Stimulated activated CD4-positive, alpha-beta T cell treated with anti-CD3 and anti-CD28 coated beads, Interleukin-1b, Interleukin-23, amount 100 ng/mL, for 48 hours (primary cell): ENCODE data around the gene RENBP.

Source experiments
- DNase-seq: peaks from one replicate; pipeline ENCODE4 v3.0.0-alpha.2; 2020

RENBP gene

GRCh38 chrX:153970357-153971123, 26.1 kb upstream of the RENBP start:
- DNase-seq = no peak

- DNase-seq = no peak
These were observed 25.5 kb upstream of the RENBP start for GRCh38 chrX:153969904-153970356.

GRCh38 chrX:153969125-153969903, 24.9 kb upstream of the RENBP start:
- DNase-seq = no peak

- no peak for DNase-seq
These were observed 24.3 kb upstream of the RENBP start for GRCh38 chrX:153968754-153969124.

GRCh38 chrX:153968255-153968654, 23.8 kb upstream of the RENBP start:
- no peak for DNase-seq

- no peak for DNase-seq
These were observed 23.2 kb upstream of the RENBP start for GRCh38 chrX:153967536-153968224.

- peak; percentile 65 for DNase-seq
These were observed 22.5 kb upstream of the RENBP start for GRCh38 chrX:153966841-153967535.

- no peak for DNase-seq
These were observed 21.8 kb upstream of the RENBP start for GRCh38 chrX:153966283-153966688.

- DNase-seq = no peak
These were observed 21.0 kb upstream of the RENBP start for GRCh38 chrX:153965406-153965805.

GRCh38 chrX:153964105-153964504, 19.7 kb upstream of the RENBP start:
- DNase-seq = no peak

GRCh38 chrX:153963546-153963945, 19.1 kb upstream of the RENBP start:
- no peak for DNase-seq

GRCh38 chrX:153961292-153961691, 16.8 kb upstream of the RENBP start:
- DNase-seq = no peak

GRCh38 chrX:153960786-153961185, 16.3 kb upstream of the RENBP start:
- no peak for DNase-seq

GRCh38 chrX:153960077-153960476, 15.6 kb upstream of the RENBP start:
- no peak for DNase-seq

- no peak for DNase-seq
These were observed 15.2 kb upstream of the RENBP start for GRCh38 chrX:153959649-153960048.

- no peak for DNase-seq
These were observed 14.2 kb upstream of the RENBP start for GRCh38 chrX:153958605-153959004.

- DNase-seq = no peak
These were observed 12.8 kb upstream of the RENBP start for GRCh38 chrX:153957224-153957623.

GRCh38 chrX:153956044-153956907, 11.8 kb upstream of the RENBP start:
- no peak for DNase-seq

- no peak for DNase-seq
These were observed 10.8 kb upstream of the RENBP start for GRCh38 chrX:153955228-153955732.

GRCh38 chrX:153954558-153955227, 10.2 kb upstream of the RENBP start:
- no peak for DNase-seq

- DNase-seq = no peak
These were observed 9.6 kb upstream of the RENBP start for GRCh38 chrX:153953892-153954557.
